HEK293 (cell line): ENCODE data around the gene CARNS1.
A peak's percentile ranks its signal among the peaks of the same experiment; 100 is the strongest.

Experiments
- EGR2 ChIP-seq: fragments of 450-650 bp; formaldehyde crosslinking; IDR thresholded peaks from 2 replicates; pipeline ENCODE4 v1.5.1; 2016; ENCODE audit warnings: low read depth, missing biosample characterization, missing genetic modification characterization
- FEZF1 ChIP-seq: fragments of 450-650 bp; formaldehyde crosslinking; IDR thresholded peaks from 2 replicates; pipeline ENCODE4 v1.5.1; 2016; ENCODE audit warnings: missing biosample characterization, missing genetic modification characterization
- GLIS1 ChIP-seq: fragments of 450-650 bp; formaldehyde crosslinking; IDR thresholded peaks from 2 replicates; pipeline ENCODE4 v1.5.1; 2016; ENCODE audit warnings: missing biosample characterization, missing genetic modification characterization
- GLIS2 ChIP-seq: fragments of 450-650 bp; formaldehyde crosslinking; IDR thresholded peaks from 2 replicates; pipeline ENCODE4 v1.5.1; 2016; ENCODE audit warnings: missing biosample characterization, missing genetic modification characterization
- OVOL3 ChIP-seq: fragments of 450-650 bp; formaldehyde crosslinking; IDR thresholded peaks from 2 replicates; pipeline ENCODE4 v1.5.1; 2016; ENCODE audit warnings: missing biosample characterization, missing genetic modification characterization
- ZBTB8A ChIP-seq: fragments of 450-650 bp; formaldehyde crosslinking; IDR thresholded peaks from 2 replicates; pipeline ENCODE4 v1.5.1; 2016; ENCODE audit warnings: missing biosample characterization, missing genetic modification characterization
- ZEB2 ChIP-seq: fragments of 450-650 bp; formaldehyde crosslinking; IDR thresholded peaks from 2 replicates; pipeline ENCODE4 v1.5.1; 2016; ENCODE audit warnings: missing biosample characterization, missing genetic modification characterization
- ZNF138 ChIP-seq: fragments of 450-650 bp; formaldehyde crosslinking; IDR thresholded peaks from 2 replicates; pipeline ENCODE4 v1.5.1; 2016; ENCODE audit warnings: missing biosample characterization, missing genetic modification characterization, borderline replicate concordance
- ZNF174 ChIP-seq: fragments of 450-650 bp; formaldehyde crosslinking; IDR thresholded peaks from 2 replicates; pipeline ENCODE4 v1.5.0; 2017; ENCODE audit warnings: missing biosample characterization, mild to moderate bottlenecking, missing genetic modification characterization
- ZNF274 ChIP-seq, 2 experiments: fragments of 200-500 bp in 1 of 2; fragments of 450-650 bp in 1 of 2; sonication (Bioruptor generic) in 1 of 2; formaldehyde crosslinking in 1 of 2; IDR thresholded peaks; 2 replicates each; pipeline versions ENCODE4 v1.5.1 to v1.6.1; 2014 to 2016; ENCODE audit warnings: borderline replicate concordance in 1 of 2, inconsistent platforms in 1 of 2, low read length in 1 of 2, missing biosample characterization in 1 of 2, missing genetic modification characterization in 1 of 2
- ZNF341 ChIP-seq: fragments of 450-650 bp; formaldehyde crosslinking; IDR thresholded peaks from 2 replicates; pipeline ENCODE4; 2016; ENCODE audit warnings: low read depth, missing biosample characterization, missing genetic modification characterization
- ZNF366 ChIP-seq: fragments of 450-650 bp; formaldehyde crosslinking; conservative IDR thresholded peaks from 2 replicates; pipeline ENCODE4 v1.5.1; 2016; ENCODE audit warnings: missing biosample characterization, missing genetic modification characterization
- ZNF426 ChIP-seq: fragments of 450-650 bp; formaldehyde crosslinking; IDR thresholded peaks from 2 replicates; pipeline ENCODE4 v1.5.1; 2017; ENCODE audit warnings: missing biosample characterization, missing genetic modification characterization, mild to moderate bottlenecking, inconsistent platforms, moderate library complexity
- ZNF626 ChIP-seq: fragments of 450-650 bp; sonication (Bioruptor Pico); formaldehyde crosslinking; IDR thresholded peaks from 2 replicates; pipeline ENCODE4 v1.5.1; 2018; ENCODE audit warnings: missing biosample characterization, missing genetic modification characterization, inconsistent platforms
- ZNF843 ChIP-seq: fragments of 450-650 bp; formaldehyde crosslinking; IDR thresholded peaks from 2 replicates; pipeline ENCODE4 v1.5.1; 2016; ENCODE audit warnings: missing biosample characterization, missing genetic modification characterization
- ZXDB ChIP-seq: fragments of 450-650 bp; formaldehyde crosslinking; IDR thresholded peaks from 2 replicates; pipeline ENCODE4 v1.5.1; 2016; ENCODE audit warnings: missing biosample characterization, missing genetic modification characterization
- TF ChIP-seq, protein P1 (sequence below): fragments of 450-650 bp; formaldehyde crosslinking; IDR thresholded peaks from 2 replicates; pipeline ENCODE4 v1.5.1; 2016; ENCODE audit warnings: missing biosample characterization, missing genetic modification characterization
- TF ChIP-seq, protein P2 (sequence below): fragments of 450-650 bp; formaldehyde crosslinking; IDR thresholded peaks from 2 replicates; pipeline ENCODE4 v1.5.1; 2017; ENCODE audit warnings: missing biosample characterization, missing genetic modification characterization
- TF ChIP-seq, protein P3 (sequence below): fragments of 450-650 bp; formaldehyde crosslinking; IDR thresholded peaks from 2 replicates; pipeline ENCODE4 v1.5.1; 2016; ENCODE audit warnings: missing biosample characterization, missing genetic modification characterization
- TF ChIP-seq, protein P4 (sequence below): fragments of 450-650 bp; formaldehyde crosslinking; IDR thresholded peaks from 2 replicates; pipeline ENCODE4 v1.5.1; 2016; ENCODE audit warnings: missing biosample characterization, missing genetic modification characterization
- TF ChIP-seq, protein P5 (sequence below): fragments of 450-650 bp; formaldehyde crosslinking; IDR thresholded peaks from 2 replicates; pipeline ENCODE4 v1.5.1; 2016; ENCODE audit warnings: missing biosample characterization, missing genetic modification characterization
- TF ChIP-seq, protein P6 (sequence below): fragments of 450-650 bp; IDR thresholded peaks from 2 replicates; pipeline ENCODE4 v1.5.1; 2018; ENCODE audit warnings: missing biosample characterization, mild to moderate bottlenecking, missing genetic modification characterization
- TF ChIP-seq, protein P7 (sequence below): fragments of 450-650 bp; formaldehyde crosslinking; IDR thresholded peaks from 2 replicates; pipeline ENCODE4 v1.5.1; 2016; ENCODE audit warnings: missing biosample characterization, missing genetic modification characterization

CARNS1 gene

DNA sequence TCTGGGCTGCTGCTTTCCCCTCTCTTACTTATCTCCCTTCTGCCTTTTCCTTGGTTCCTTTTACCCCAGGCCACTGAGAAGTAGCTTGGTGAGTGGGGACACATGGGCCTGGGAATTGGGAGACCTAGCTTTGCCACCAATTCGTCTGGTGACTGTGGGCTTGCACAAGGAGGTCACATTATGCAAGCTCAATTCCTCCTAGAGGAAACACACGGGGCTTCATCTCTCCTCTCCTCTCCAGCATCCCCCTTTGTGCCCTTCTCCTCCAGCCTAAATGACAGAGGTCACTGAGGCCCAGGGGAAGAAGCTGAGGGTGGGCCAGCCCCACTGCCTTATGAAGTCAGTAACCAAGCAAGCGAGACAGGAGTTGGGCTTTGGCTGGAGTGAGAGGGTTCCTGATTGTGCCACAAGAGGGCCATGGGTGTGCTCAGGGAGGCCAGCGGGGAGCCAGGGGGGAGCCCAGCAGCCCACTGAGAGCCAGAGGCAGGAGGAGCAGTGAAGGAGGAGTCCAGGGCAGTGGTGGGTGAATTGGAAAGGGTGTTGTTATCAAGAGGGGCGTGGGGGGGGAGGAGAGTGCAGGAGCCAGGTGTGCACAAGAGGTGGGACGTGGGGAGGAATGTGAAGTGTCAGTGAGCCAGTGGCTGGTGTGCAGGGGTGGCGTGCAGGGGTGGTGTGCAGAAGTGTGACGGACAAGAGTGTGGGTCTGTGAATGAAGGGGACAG lies 44.1 kb upstream of the CARNS1 start (continued):
- TF ChIP-seq, protein P1, sequence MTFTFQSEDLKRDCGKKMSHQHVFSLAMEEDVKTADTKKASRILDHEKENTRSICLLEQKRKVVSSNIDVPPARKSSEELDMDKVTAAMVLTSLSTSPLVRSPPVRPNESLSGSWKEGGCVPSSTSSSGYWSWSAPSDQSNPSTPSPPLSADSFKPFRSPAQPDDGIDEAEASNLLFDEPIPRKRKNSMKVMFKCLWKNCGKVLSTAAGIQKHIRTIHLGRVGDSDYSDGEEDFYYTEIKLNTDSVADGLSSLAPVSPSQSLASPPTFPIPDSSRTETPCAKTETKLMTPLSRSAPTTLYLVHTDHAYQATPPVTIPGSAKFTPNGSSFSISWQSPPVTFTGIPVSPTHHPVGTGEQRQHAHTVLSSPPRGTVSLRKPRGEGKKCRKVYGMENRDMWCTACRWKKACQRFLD (tag by site-specific recombination): no peak
- TF ChIP-seq ZNF426 (tag by site-specific recombination): no peak
- TF ChIP-seq, protein P2, sequence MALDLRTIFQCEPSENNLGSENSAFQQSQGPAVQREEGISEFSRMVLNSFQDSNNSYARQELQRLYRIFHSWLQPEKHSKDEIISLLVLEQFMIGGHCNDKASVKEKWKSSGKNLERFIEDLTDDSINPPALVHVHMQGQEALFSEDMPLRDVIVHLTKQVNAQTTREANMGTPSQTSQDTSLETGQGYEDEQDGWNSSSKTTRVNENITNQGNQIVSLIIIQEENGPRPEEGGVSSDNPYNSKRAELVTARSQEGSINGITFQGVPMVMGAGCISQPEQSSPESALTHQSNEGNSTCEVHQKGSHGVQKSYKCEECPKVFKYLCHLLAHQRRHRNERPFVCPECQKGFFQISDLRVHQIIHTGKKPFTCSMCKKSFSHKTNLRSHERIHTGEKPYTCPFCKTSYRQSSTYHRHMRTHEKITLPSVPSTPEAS (tag by site-specific recombination): no peak
- no peak for TF ChIP-seq ZNF138
- TF ChIP-seq GLIS1 (tag by site-specific recombination): no peak
- TF ChIP-seq ZXDB (tag by site-specific recombination): no peak
- no peak for TF ChIP-seq ZNF626 (tag by site-specific recombination)
- TF ChIP-seq, protein P3, sequence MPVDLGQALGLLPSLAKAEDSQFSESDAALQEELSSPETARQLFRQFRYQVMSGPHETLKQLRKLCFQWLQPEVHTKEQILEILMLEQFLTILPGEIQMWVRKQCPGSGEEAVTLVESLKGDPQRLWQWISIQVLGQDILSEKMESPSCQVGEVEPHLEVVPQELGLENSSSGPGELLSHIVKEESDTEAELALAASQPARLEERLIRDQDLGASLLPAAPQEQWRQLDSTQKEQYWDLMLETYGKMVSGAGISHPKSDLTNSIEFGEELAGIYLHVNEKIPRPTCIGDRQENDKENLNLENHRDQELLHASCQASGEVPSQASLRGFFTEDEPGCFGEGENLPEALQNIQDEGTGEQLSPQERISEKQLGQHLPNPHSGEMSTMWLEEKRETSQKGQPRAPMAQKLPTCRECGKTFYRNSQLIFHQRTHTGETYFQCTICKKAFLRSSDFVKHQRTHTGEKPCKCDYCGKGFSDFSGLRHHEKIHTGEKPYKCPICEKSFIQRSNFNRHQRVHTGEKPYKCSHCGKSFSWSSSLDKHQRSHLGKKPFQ (tag by site-specific recombination): peak; percentile 52; the same call in 1 of the 2 replicates
- peak; percentile 88 for TF ChIP-seq EGR2
- no peak for TF ChIP-seq ZNF843
- TF ChIP-seq, protein P4, sequence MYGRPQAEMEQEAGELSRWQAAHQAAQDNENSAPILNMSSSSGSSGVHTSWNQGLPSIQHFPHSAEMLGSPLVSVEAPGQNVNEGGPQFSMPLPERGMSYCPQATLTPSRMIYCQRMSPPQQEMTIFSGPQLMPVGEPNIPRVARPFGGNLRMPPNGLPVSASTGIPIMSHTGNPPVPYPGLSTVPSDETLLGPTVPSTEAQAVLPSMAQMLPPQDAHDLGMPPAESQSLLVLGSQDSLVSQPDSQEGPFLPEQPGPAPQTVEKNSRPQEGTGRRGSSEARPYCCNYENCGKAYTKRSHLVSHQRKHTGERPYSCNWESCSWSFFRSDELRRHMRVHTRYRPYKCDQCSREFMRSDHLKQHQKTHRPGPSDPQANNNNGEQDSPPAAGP: peak; percentile 30; the same call in 1 of the 2 replicates
- TF ChIP-seq FEZF1: no peak
- no peak for TF ChIP-seq ZNF366 (tag by site-specific recombination)
- TF ChIP-seq, protein P5, sequence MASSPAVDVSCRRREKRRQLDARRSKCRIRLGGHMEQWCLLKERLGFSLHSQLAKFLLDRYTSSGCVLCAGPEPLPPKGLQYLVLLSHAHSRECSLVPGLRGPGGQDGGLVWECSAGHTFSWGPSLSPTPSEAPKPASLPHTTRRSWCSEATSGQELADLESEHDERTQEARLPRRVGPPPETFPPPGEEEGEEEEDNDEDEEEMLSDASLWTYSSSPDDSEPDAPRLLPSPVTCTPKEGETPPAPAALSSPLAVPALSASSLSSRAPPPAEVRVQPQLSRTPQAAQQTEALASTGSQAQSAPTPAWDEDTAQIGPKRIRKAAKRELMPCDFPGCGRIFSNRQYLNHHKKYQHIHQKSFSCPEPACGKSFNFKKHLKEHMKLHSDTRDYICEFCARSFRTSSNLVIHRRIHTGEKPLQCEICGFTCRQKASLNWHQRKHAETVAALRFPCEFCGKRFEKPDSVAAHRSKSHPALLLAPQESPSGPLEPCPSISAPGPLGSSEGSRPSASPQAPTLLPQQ (tag by site-specific recombination): no peak
- peak; percentile 41; the same call in 1 of the 2 replicates for TF ChIP-seq ZBTB8A (tag by site-specific recombination)
- TF ChIP-seq, protein P6, sequence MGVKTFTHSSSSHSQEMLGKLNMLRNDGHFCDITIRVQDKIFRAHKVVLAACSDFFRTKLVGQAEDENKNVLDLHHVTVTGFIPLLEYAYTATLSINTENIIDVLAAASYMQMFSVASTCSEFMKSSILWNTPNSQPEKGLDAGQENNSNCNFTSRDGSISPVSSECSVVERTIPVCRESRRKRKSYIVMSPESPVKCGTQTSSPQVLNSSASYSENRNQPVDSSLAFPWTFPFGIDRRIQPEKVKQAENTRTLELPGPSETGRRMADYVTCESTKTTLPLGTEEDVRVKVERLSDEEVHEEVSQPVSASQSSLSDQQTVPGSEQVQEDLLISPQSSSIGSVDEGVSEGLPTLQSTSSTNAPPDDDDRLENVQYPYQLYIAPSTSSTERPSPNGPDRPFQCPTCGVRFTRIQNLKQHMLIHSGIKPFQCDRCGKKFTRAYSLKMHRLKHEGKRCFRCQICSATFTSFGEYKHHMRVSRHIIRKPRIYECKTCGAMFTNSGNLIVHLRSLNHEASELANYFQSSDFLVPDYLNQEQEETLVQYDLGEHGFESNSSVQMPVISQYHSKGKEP (tag by site-specific recombination): no peak
- 0 out of 2 replicates have a peak, but pooled peaks have one; percentile 15 for TF ChIP-seq ZNF341
- TF ChIP-seq GLIS2 (tag by site-specific recombination): peak; percentile 84
- no peak for TF ChIP-seq OVOL3 (tag by site-specific recombination)
- no peak for TF ChIP-seq ZNF174 (tag by site-specific recombination)
- no peak for TF ChIP-seq ZNF274 (IDR thresholded peaks at IDR 0.05; ENCODE audit: low read length)
- TF ChIP-seq ZNF274 (tag by site-specific recombination; IDR thresholded peaks at IDR 0.05; ENCODE audit: borderline replicate concordance): no peak
- TF ChIP-seq, protein P7, sequence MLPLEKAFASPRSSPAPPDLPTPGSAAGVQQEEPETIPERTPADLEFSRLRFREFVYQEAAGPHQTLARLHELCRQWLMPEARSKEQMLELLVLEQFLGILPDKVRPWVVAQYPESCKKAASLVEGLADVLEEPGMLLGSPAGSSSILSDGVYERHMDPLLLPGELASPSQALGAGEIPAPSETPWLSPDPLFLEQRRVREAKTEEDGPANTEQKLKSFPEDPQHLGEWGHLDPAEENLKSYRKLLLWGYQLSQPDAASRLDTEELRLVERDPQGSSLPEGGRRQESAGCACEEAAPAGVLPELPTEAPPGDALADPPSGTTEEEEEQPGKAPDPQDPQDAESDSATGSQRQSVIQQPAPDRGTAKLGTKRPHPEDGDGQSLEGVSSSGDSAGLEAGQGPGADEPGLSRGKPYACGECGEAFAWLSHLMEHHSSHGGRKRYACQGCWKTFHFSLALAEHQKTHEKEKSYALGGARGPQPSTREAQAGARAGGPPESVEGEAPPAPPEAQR (tag by site-specific recombination): no peak
- TF ChIP-seq ZEB2 (tag by site-specific recombination): 0 out of 2 replicates have a peak, but pooled peaks have one; percentile 44
